HG03460 (cell line): Measurements from ENCODE around the gene PTGER2.

Experiments
- ATAC-seq: cut with Tn5 transposase; IDR thresholded peaks from one replicate; pipeline ENCODE4 v1.9.1; 2021; ENCODE audit not compliant: unreplicated experiment

The PTGER2 gene, protein sequence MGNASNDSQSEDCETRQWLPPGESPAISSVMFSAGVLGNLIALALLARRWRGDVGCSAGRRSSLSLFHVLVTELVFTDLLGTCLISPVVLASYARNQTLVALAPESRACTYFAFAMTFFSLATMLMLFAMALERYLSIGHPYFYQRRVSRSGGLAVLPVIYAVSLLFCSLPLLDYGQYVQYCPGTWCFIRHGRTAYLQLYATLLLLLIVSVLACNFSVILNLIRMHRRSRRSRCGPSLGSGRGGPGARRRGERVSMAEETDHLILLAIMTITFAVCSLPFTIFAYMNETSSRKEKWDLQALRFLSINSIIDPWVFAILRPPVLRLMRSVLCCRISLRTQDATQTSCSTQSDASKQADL

GRCh38 chr14:52313903-52314594 is at the start of gene PTGER2:
TSS of gene PTGER2 (plus strand) at chr14:52314312. CDS start at chr14:52314549, 237 bp downstream.
- no peak for ATAC-seq

DNA sequence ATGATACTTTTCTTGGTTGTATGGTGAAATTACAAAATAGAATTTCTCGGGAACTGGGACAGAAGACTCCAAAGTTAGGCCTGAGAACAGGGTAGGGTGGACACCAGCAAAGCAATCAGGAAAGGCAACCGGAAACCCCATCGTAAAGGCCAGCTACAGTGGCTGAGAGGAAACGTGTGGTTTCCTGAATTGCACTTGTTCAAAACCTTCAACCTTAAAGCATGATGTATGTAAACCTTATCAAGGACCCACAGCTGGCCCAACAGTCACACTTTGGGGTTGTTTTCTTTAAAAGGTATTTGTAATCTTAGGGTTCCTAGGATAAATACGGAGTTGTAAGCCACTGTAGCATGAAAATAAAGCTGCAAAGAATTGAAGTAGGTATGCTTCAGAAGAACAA is 48.9 kb upstream of the PTGER2 start:
- no peak for ATAC-seq

- ATAC-seq, result no peak
Measured at GRCh38 chr14:52266179-52266578, 47.9 kb upstream of the PTGER2 start.

GRCh38 chr14:52266782-52267181 is 47.3 kb upstream of the PTGER2 start:
- ATAC-seq, result no peak

DNA sequence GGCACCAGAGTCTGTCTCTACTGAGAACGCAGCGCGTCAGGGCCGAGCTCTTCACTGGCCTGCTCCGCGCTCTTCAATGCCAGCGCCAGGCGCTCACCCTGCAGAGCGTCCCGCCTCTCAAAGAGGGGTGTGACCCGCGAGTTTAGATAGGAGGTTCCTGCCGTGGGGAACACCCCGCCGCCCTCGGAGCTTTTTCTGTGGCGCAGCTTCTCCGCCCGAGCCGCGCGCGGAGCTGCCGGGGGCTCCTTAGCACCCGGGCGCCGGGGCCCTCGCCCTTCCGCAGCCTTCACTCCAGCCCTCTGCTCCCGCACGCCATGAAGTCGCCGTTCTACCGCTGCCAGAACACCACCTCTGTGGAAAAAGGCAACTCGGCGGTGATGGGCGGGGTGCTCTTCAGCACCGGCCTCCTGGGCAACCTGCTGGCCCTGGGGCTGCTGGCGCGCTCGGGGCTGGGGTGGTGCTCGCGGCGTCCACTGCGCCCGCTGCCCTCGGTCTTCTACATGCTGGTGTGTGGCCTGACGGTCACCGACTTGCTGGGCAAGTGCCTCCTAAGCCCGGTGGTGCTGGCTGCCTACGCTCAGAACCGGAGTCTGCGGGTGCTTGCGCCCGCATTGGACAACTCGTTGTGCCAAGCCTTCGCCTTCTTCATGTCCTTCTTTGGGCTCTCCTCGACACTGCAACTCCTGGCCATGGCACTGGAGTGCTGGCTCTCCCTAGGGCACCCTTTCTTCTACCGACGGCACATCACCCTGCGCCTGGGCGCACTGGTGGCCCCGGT is 46.4 kb upstream of the PTGER2 start, which contains the start of gene PTGDR:
Gene PTGDR, plus strand, starts transcription at position 198 of the 778 bp plus-strand sequence. Its CDS starts 117 bp downstream, at position 315.
- ATAC-seq, result no peak

DNA sequence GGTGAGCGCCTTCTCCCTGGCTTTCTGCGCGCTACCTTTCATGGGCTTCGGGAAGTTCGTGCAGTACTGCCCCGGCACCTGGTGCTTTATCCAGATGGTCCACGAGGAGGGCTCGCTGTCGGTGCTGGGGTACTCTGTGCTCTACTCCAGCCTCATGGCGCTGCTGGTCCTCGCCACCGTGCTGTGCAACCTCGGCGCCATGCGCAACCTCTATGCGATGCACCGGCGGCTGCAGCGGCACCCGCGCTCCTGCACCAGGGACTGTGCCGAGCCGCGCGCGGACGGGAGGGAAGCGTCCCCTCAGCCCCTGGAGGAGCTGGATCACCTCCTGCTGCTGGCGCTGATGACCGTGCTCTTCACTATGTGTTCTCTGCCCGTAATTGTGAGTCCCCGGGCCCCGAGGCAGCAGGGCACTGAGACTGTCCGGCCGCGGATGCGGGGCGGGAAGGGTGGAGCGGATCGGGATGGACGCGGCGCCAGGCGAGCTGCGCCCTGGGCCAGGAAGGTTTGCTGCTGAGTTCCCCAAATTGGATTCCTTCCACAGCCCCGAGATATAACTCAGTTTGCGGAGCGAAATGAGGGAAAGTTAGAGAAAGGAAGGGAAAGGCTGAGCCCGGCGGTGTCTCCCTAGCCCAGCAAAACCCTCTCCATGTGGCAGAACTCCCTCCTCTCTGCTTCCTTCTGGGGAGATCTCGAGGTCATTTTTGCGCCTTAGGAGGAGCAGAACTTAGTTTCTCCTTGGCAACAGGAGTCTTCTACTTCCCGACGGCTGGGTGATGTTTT is 45.6 kb upstream of the PTGER2 start:
- ATAC-seq, result no peak

- ATAC-seq, result no peak
Measured at GRCh38 chr14:52269100-52269499, 45.0 kb upstream of the PTGER2 start.

GRCh38 chr14:52269982-52270381 is 44.1 kb upstream of the PTGER2 start:
- no peak for ATAC-seq

GRCh38 chr14:52271538-52271937 is 42.6 kb upstream of the PTGER2 start:
- ATAC-seq, result no peak

DNA sequence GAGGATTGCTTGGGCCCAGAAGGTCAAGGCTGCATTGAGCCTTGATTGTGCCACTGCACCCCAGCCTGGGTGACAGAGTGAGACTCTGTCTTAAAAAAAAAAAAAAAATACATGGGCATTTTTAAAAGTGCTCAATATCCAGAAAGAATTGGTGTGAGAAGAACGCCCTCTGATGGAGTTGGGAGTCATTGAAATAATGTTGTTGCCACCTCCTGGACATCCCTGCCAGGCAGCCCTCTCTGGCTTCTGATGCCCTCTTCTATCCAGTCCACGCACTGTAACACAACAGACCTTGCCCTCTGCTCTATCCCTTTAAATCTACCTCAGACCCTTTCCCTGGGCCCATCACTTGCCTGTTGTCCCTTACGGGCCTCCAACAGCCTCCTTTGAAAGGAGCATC is 41.7 kb upstream of the PTGER2 start:
- no peak for ATAC-seq

DNA sequence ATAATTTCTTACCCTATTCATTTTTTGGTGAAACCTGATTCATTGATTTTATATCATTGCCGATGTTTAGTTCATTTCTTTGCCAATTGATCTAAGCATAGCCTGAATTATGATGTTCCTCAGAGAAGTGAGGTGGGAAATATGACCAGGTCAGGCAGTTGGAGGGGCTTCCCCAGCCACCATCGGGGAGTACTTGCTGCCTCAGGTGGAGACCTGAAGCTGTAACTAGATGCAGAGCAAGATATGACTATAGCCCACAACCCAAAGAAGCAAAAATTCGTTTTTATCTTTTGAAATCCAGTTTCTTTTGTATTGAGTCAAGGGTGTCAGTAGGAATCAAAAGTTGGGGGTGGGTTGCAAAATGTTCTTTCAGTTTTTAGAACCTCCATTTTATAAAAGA is 38.7 kb upstream of the PTGER2 start:
- no peak for ATAC-seq

- no peak for ATAC-seq
Measured at GRCh38 chr14:52277552-52277951, 36.6 kb upstream of the PTGER2 start.

GRCh38 chr14:52279408-52279807 is 34.7 kb upstream of the PTGER2 start:
- no peak for ATAC-seq

DNA sequence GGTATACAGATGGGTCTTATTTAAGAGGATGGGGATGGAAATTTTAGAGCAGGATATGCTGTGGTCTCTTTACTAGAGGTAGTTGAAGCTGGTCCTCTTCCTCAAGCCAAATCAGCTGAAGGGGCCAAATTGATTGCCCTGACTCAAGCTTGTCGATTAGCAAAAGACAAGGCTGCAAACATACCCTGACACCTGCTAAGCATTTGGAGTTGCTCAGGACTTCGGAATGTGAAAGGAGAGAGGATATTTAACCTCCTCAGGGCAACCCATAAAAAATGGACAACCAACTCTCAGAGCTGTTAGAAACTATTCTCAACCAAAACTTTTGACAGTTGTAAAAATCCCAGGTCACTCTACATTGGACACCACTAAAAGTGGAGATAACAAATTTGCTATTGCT is 31.0 kb upstream of the PTGER2 start:
- ATAC-seq, result no peak

- ATAC-seq, result no peak
Measured at GRCh38 chr14:52286661-52287649, 27.2 kb upstream of the PTGER2 start.

GRCh38 chr14:52296378-52296777 is 17.7 kb upstream of the PTGER2 start:
- no peak for ATAC-seq

GRCh38 chr14:52298795-52299194 is 15.3 kb upstream of the PTGER2 start:
- ATAC-seq, result no peak

GRCh38 chr14:52299692-52300278 is 14.3 kb upstream of the PTGER2 start:
- ATAC-seq, result no peak

DNA sequence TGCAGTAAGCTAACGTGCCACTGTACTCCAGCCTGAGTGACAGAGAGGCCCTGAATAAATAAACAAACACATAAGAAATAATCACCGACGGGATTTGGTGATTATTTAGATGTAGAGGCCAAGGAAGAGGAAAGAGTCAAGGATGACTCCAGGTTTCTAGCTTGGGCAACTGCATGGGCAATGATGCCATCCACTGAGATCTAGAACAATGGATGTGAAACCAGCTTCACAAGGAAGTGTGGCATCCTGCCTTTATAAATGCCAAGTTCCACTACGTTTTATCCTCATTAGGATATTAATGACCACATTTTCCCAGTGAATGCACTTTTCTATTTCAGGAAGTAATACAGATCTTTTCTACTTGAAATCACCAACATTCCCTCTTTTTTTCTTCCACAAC is 10.9 kb upstream of the PTGER2 start:
- ATAC-seq, result no peak
